SK-N-SH (cell line): ENCODE data around the gene SYT1. TPM values are rescaled to one million over a fixed set of nuclear protein-coding genes. Genes with fewer than 3 reads are reported as not detected.

ENCODE experiments used
- CTCF ChIA-PET: fragments of 300-600, 350-600 bp; formaldehyde crosslinking; extraction: SDS; loops from one replicate; lab custom pipeline; 2021; lab: Yijun Ruan, JAX
- POLR2A ChIA-PET: fragments of 350-600 bp; sonication (Branson Sonifier 250); formaldehyde crosslinking; extraction: SDS; loops from one replicate; lab custom pipeline; 2020; ENCODE audit warnings: antibody characterized with exemption, inconsistent platforms; lab: Yijun Ruan, JAX
- DNase-seq: peaks from one replicate; pipeline ENCODE4 v3.0.0; 2012
- H2AFZ ChIP-seq: fragments of 200-600 bp; sonication (generic); 2 replicates; pipeline ENCODE4 v1.8.1; 2016; ENCODE audit warnings: antibody characterized with exemption, mild to moderate bottlenecking, low read depth
- H3F3A ChIP-seq: fragments of 200-600 bp; sonication (generic); replicated peaks from 2 replicates; pipeline ENCODE3; 2016; ENCODE audit warnings: antibody characterized with exemption, mild to moderate bottlenecking; ENCODE audit not compliant: insufficient read depth
- H3K27ac ChIP-seq, 2 experiments: fragments of 200-500 bp in 1 of 2; fragments of 200-600 bp in 1 of 2; sonication (Bioruptor generic) in 1 of 2; sonication (generic), shearing (Covaris generic) in 1 of 2; 2 replicates each; pipeline versions ENCODE4 v1.5.1 to v1.6.1; 2014 to 2016; ENCODE audit warnings: low read depth in 2 of 2, inconsistent platforms in 1 of 2, low read length in 1 of 2, mild to moderate bottlenecking in 1 of 2, mixed read lengths in 1 of 2
- H3K27me3 ChIP-seq: fragments of 200-600 bp; sonication (generic), shearing (Covaris generic); 2 replicates; pipeline ENCODE4 v1.6.1; 2016; ENCODE audit warnings: mixed run types; ENCODE audit not compliant: insufficient read depth
- H3K36me3 ChIP-seq, 2 experiments: fragments of 200-500 bp in 1 of 2; fragments of 200-600 bp in 1 of 2; sonication (Bioruptor generic) in 1 of 2; sonication (generic) in 1 of 2; replicated peaks in 1 of 2; 2 replicates each; pipeline versions ENCODE3 to v1.5.1; 2014 to 2016; ENCODE audit warnings: low read length in 1 of 2, mild to moderate bottlenecking in 1 of 2; ENCODE audit not compliant: insufficient read depth in 2 of 2, control insufficient read depth in 1 of 2
- H3K4me1 ChIP-seq, 2 experiments: fragments of 200-500 bp in 1 of 2; fragments of 200-600 bp in 1 of 2; sonication (Bioruptor generic) in 1 of 2; sonication (generic), shearing (Covaris generic) in 1 of 2; 2 replicates each; pipeline versions ENCODE4 v1.5.1 to v1.6.1; 2014 to 2016; ENCODE audit warnings: low read depth in 1 of 2, low read length in 1 of 2, mixed run types in 1 of 2; ENCODE audit not compliant: insufficient read depth in 2 of 2, control insufficient read depth in 1 of 2
- H3K4me2 ChIP-seq: fragments of 200-600 bp; sonication (generic), shearing (Covaris generic); 2 replicates; pipeline ENCODE4 v1.6.1; 2017; ENCODE audit warnings: mixed run types
- H3K4me3 ChIP-seq, 2 experiments: fragments of 200-500 bp in 1 of 2; fragments of 200-600 bp in 1 of 2; sonication (Bioruptor generic) in 1 of 2; sonication (generic), shearing (Covaris generic) in 1 of 2; 2 replicates each; pipeline versions ENCODE4 v1.5.1 to v1.8.1; 2014 to 2016; ENCODE audit warnings: low read depth in 2 of 2, inconsistent platforms in 1 of 2, low read length in 1 of 2, mild to moderate bottlenecking in 1 of 2, mixed read lengths in 1 of 2, moderate library complexity in 1 of 2
- H3K79me2 ChIP-seq: fragments of 200-600 bp; sonication (generic); 2 replicates; pipeline ENCODE4 v1.8.1; 2017; ENCODE audit warnings: mild to moderate bottlenecking; ENCODE audit not compliant: insufficient read depth
- H3K9ac ChIP-seq: fragments of 200-600 bp; sonication (generic); 2 replicates; pipeline ENCODE4 v1.6.1; 2017; ENCODE audit warnings: mixed run types
- H3K9me2 ChIP-seq: fragments of 200-600 bp; sonication (generic); 2 replicates; pipeline ENCODE4 v1.6.1; 2017; ENCODE audit warnings: mixed run types
- H3K9me3 ChIP-seq: fragments of 200-600 bp; sonication (generic); 2 replicates; pipeline ENCODE4 v1.6.1; 2017; ENCODE audit warnings: mixed run types, mild to moderate bottlenecking, moderate library complexity
- H4K20me1 ChIP-seq: fragments of 200-600 bp; sonication (generic); 2 replicates; pipeline ENCODE4 v1.6.1; 2017; ENCODE audit warnings: mild to moderate bottlenecking, mixed run types; ENCODE audit not compliant: insufficient read depth
- CHD2 ChIP-seq: fragments of 150-350 bp; IDR thresholded peaks from 2 replicates; pipeline ENCODE4 v1.6.1; 2018; ENCODE audit warnings: low read length; ENCODE audit not compliant: partially characterized antibody
- ELF1 ChIP-seq: IDR thresholded peaks from 2 replicates; pipeline ENCODE4 v1.4.0; 2012
- EZH2phosphoT487 ChIP-seq: fragments of 200-600 bp; sonication (generic); IDR thresholded peaks from 2 replicates; pipeline ENCODE4 v1.6.1; 2017; ENCODE audit warnings: low read depth, mixed run types, mild to moderate bottlenecking, antibody characterized with exemption, moderate library complexity, borderline replicate concordance
- FOSL2 ChIP-seq: IDR thresholded peaks from 2 replicates; pipeline ENCODE4 v1.4.0; 2012; ENCODE audit warnings: low read depth, mild to moderate bottlenecking, moderate library complexity, borderline replicate concordance
- GABPA ChIP-seq: IDR thresholded peaks from 2 replicates; pipeline ENCODE4 v1.4.0; 2012; ENCODE audit warnings: low read depth, mild to moderate bottlenecking
- GATA2 ChIP-seq: sonication (generic); formaldehyde crosslinking; IDR thresholded peaks from 2 replicates; pipeline ENCODE4 v1.5.0; 2020; ENCODE audit warnings: mild to moderate bottlenecking, missing genetic modification reagents
- JUND ChIP-seq: IDR thresholded peaks from 2 replicates; pipeline ENCODE4 v1.4.0; 2012
- MEF2A ChIP-seq: IDR thresholded peaks from 2 replicates; pipeline ENCODE4 v1.4.0; 2012; ENCODE audit warnings: low read depth, borderline replicate concordance
- NFIC ChIP-seq: IDR thresholded peaks from 2 replicates; pipeline ENCODE4 v1.4.0; 2012; ENCODE audit warnings: borderline replicate concordance
- RAD21 ChIP-seq: IDR thresholded peaks from 2 replicates; pipeline ENCODE4 v1.6.1; 2012; ENCODE audit warnings: mild to moderate bottlenecking, low read length
- RFX5 ChIP-seq: IDR thresholded peaks from 2 replicates; pipeline ENCODE4 v1.6.1; 2012; ENCODE audit warnings: mild to moderate bottlenecking, improper control_type of control experiment, low read length
- SMC3 ChIP-seq: IDR thresholded peaks from 2 replicates; pipeline ENCODE4 v1.6.1; 2012; ENCODE audit warnings: low read depth, low read length, improper control_type of control experiment
- WGBS: methylation state at CpG from one replicate; pipeline ENCODE4 v1.1.6; 2017; ENCODE audit warnings: low lambda C conversion rate; 5-methylcytosine and 5-hydroxymethylcytosine counted together
- polyA plus RNA-seq, 3 experiments: library from polyadenylated mRNA; depleted of rRNA; stranded (reverse); fragments of >200 nt; gene quantifications; 2 replicates each; pipeline ENCODE4 v1.2.3, GENCODE V29; 2012
- TF ChIP-seq, protein P1 (sequence below): IDR thresholded peaks from 2 replicates; pipeline ENCODE4 v1.6.1; 2012; ENCODE audit warnings: mild to moderate bottlenecking, low read depth, low read length, moderate library complexity
- TF ChIP-seq, protein P2 (sequence below): fragments of 150-350 bp; IDR thresholded peaks from 2 replicates; pipeline ENCODE4 v1.6.1; 2016; ENCODE audit warnings: mild to moderate bottlenecking, low read depth, low read length
- TF ChIP-seq, protein P3 (sequence below): IDR thresholded peaks from 2 replicates; pipeline ENCODE4 v1.4.0; 2012; ENCODE audit warnings: low read depth

The SYT1 gene
- polyA plus RNA-seq, 1 of the 3 experiments (the other 2 are of a cell fraction), result 12.7 TPM

DNA sequence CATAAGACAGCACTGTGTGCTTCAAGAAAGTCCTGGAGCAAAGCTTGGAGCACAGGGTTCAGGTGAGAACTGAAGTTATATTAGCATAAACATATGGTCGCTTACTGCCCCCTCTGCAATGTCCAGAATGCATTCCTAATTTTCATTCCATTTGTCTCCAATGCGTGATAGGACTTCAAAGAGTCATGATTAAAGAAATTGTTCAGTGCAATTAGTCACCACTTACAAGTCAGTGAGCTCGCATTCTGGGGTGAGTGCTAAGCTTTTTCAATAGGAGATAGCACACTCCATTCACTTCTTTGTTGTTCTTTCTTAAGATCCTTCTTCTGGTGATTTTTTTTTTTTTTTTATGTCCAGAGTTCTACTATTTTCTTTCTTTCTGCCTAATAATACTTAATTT, 398.4 kb downstream of the SYT1 start:
- H3K27ac ChIP-seq, result no peak overlapping the region
- peaks cover 4% of the 10 kb centered on the region in 2 experiments for H3K36me3 ChIP-seq
- no peaks in the 10 kb centered on the region for H3K27me3 ChIP-seq
- H3K79me2 ChIP-seq, result no peaks in the 10 kb centered on the region
- TF ChIP-seq NFIC (no peak), JUND (no peak)
- TF ChIP-seq, protein P1, sequence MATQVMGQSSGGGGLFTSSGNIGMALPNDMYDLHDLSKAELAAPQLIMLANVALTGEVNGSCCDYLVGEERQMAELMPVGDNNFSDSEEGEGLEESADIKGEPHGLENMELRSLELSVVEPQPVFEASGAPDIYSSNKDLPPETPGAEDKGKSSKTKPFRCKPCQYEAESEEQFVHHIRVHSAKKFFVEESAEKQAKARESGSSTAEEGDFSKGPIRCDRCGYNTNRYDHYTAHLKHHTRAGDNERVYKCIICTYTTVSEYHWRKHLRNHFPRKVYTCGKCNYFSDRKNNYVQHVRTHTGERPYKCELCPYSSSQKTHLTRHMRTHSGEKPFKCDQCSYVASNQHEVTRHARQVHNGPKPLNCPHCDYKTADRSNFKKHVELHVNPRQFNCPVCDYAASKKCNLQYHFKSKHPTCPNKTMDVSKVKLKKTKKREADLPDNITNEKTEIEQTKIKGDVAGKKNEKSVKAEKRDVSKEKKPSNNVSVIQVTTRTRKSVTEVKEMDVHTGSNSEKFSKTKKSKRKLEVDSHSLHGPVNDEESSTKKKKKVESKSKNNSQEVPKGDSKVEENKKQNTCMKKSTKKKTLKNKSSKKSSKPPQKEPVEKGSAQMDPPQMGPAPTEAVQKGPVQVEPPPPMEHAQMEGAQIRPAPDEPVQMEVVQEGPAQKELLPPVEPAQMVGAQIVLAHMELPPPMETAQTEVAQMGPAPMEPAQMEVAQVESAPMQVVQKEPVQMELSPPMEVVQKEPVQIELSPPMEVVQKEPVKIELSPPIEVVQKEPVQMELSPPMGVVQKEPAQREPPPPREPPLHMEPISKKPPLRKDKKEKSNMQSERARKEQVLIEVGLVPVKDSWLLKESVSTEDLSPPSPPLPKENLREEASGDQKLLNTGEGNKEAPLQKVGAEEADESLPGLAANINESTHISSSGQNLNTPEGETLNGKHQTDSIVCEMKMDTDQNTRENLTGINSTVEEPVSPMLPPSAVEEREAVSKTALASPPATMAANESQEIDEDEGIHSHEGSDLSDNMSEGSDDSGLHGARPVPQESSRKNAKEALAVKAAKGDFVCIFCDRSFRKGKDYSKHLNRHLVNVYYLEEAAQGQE, result no peak
- TF ChIP-seq, protein P2, sequence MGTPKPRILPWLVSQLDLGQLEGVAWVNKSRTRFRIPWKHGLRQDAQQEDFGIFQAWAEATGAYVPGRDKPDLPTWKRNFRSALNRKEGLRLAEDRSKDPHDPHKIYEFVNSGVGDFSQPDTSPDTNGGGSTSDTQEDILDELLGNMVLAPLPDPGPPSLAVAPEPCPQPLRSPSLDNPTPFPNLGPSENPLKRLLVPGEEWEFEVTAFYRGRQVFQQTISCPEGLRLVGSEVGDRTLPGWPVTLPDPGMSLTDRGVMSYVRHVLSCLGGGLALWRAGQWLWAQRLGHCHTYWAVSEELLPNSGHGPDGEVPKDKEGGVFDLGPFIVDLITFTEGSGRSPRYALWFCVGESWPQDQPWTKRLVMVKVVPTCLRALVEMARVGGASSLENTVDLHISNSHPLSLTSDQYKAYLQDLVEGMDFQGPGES, result no peak
- H4K20me1 ChIP-seq, result no peaks in the 10 kb centered on the region
- no peak for DNase-seq
- ChIA-PET POLR2A (no interaction called here), CTCF (interaction anchor here (1.1 kb wide), 1 partner anchor 27 kb away, joined by 3 read pairs; no protein-coding TSS in a partner anchor)
- H3K9me2 ChIP-seq, result no peaks in the 10 kb centered on the region
- peaks cover 6% of the 10 kb centered on the region for H3F3A ChIP-seq
- no peak overlapping the region for H2AFZ ChIP-seq
- H3K9ac ChIP-seq, result no peak overlapping the region
- H3K4me1 ChIP-seq, result peaks cover 0 to 3% of the 10 kb centered on the region in 2 experiments; a peak in 2 of 4 replicates
- WGBS, result 86% methylated on average over 3 of the region's 3 CpGs
- H3K4me2 ChIP-seq, result no peak overlapping the region
- H3K9me3 ChIP-seq, result no peaks in the 10 kb centered on the region
- no peak overlapping the region for H3K4me3 ChIP-seq

DNA sequence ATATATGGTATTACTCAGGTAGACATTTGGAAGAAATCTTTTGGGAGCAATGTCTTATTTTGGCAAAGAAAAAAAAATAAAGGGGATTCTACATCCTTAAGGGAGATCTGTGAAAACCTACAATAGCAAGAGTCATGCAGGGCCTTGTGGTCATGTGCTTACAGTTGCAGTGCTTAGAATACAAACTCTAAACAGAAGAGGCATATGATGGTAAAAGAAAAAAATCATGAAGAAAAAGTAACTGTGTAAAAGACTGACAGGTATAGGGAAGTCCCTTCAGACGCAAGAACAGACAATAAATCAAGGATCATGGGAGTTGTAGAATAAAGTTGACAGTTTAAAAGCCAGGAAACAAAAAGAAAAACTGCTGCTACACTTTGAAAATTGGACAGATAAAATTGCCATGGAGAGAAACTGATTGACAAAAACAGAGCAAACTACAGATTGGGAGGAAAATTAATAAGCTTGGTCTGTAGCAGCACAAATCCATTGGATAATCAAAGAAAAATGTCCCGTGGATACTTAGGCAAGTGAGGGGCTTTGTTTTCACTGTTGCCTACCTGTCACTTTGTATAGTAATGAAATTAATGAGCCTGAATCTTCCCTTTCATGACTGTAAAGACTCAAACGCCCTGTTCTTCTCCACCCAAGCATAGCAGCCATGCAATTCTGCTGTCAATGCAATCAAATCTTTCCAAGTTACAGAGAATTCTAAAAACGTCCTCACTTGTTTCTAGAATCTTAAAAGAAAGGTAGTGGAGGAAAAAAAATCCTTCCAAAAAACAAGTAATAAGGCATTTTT, 402.0 kb downstream of the SYT1 start:
- ChIA-PET POLR2A (no interaction called here), CTCF (no interaction called here)
- peaks cover 0 to 3% of the 10 kb centered on the region in 2 experiments; a peak in 2 of 4 replicates for H3K4me1 ChIP-seq
- no peak overlapping the region for H3K4me3 ChIP-seq
- H3K9me2 ChIP-seq, result no peaks in the 10 kb centered on the region
- no peak overlapping the region for H3K27ac ChIP-seq
- H3K27me3 ChIP-seq, result no peaks in the 10 kb centered on the region
- TF ChIP-seq GATA2 (no peak), RFX5 (no peak), CHD2 (no peak), JUND (no peak), RAD21 (no peak), MEF2A (no peak), ELF1 (no peak), EZH2phosphoT487 (no peak), FOSL2 (no peak), SMC3 (no peak), GABPA (no peak)
- TF ChIP-seq, protein P1, result no peak
- TF ChIP-seq, protein P2, result no peak
- TF ChIP-seq, protein P3, sequence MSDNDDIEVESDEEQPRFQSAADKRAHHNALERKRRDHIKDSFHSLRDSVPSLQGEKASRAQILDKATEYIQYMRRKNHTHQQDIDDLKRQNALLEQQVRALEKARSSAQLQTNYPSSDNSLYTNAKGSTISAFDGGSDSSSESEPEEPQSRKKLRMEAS, result no peak
- no peak for DNase-seq
- no peaks in the 10 kb centered on the region for H3K79me2 ChIP-seq
- 65% methylated on average over 4 of the region's 4 CpGs for WGBS
- no peak overlapping the region for H3K4me2 ChIP-seq
- peaks cover 4 to 7% of the 10 kb centered on the region in 2 experiments for H3K36me3 ChIP-seq
- H2AFZ ChIP-seq, result no peak overlapping the region
- H3F3A ChIP-seq, result no peaks in the 10 kb centered on the region
- no peak overlapping the region for H3K9ac ChIP-seq
- no peaks in the 10 kb centered on the region for H3K9me3 ChIP-seq
- no peaks in the 10 kb centered on the region for H4K20me1 ChIP-seq
